ENCODE results near the gene PCGF6. TPM values are rescaled to one million over a fixed set of nuclear protein-coding genes. Genes with fewer than 3 reads are reported as not detected.
A peak's percentile ranks its signal among the peaks of the same experiment; 100 is the strongest.

PCGF6 gene, protein sequence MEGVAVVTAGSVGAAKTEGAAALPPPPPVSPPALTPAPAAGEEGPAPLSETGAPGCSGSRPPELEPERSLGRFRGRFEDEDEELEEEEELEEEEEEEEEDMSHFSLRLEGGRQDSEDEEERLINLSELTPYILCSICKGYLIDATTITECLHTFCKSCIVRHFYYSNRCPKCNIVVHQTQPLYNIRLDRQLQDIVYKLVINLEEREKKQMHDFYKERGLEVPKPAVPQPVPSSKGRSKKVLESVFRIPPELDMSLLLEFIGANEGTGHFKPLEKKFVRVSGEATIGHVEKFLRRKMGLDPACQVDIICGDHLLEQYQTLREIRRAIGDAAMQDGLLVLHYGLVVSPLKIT
- total RNA-seq: 10 to 100 TPM; 13.9 to 15.1 TPM

DNA sequence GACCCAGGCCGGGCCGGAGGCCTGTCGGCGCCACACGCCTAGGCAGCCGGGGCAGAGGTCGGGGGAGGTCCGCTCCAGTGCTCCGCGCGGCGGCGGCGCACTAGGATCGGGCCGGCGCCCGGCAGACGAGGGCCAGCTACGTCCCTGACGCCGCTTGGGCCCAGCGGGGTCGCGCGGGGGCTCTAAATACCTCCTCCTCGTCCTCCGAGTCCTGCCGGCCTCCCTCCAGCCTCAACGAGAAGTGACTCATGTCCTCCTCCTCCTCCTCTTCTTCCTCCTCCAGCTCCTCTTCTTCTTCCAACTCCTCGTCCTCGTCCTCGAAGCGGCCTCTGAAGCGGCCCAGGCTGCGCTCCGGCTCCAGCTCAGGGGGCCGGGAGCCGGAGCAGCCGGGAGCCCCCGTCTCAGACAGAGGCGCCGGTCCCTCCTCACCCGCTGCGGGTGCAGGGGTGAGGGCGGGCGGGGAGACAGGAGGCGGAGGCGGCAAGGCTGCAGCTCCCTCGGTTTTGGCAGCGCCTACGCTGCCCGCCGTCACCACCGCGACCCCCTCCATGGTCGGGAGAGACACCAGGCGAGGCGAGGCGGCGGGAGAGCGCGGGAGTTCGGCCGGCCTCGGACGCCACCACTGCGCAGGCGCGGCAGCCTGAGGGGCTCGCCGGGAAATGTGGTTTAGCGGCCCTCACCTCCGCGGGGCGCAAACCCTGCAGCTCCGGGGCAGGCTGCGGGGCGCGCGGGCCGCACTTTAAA is at the start of gene PCGF6:
Gene PCGF6, minus strand, starts transcription at position 624 of the 744 bp plus-strand sequence. Its CDS starts 74 bp downstream, at position 550.
- ChIA-PET CTCF (interaction anchor here (0.8 to 2.5 kb wide), 3 partner anchors 17 to 871 kb away, joined by 3 to 10 read pairs (median 4); partner anchors contain the start of gene ATP5MK), POLR2A (interaction anchor here (0.6 to 2.8 kb wide), 9 partner anchors 11 to 158 kb away, joined by 3 to 25 read pairs (median 4); partner anchors contain the start of genes ATP5MK, NT5C2, PDCD11 and TAF5)
- peak within 1 kb of the TSS; percentile 84 for H3K27ac Mint-ChIP-seq
- peaks cover 17% of the 10 kb centered on the region for H3K36me3 Mint-ChIP-seq (ENCODE audit: low read depth)
- peak; percentile 73 for DNase-seq
- H3K4me3 Mint-ChIP-seq: peak within 1 kb of the TSS; percentile 90
- no peaks in the 10 kb centered on the region for H3K27me3 Mint-ChIP-seq
- peaks cover 12% of the 10 kb centered on the region for H3K4me1 Mint-ChIP-seq
- H3K9me3 Mint-ChIP-seq: no peaks in the 10 kb centered on the region

DNA sequence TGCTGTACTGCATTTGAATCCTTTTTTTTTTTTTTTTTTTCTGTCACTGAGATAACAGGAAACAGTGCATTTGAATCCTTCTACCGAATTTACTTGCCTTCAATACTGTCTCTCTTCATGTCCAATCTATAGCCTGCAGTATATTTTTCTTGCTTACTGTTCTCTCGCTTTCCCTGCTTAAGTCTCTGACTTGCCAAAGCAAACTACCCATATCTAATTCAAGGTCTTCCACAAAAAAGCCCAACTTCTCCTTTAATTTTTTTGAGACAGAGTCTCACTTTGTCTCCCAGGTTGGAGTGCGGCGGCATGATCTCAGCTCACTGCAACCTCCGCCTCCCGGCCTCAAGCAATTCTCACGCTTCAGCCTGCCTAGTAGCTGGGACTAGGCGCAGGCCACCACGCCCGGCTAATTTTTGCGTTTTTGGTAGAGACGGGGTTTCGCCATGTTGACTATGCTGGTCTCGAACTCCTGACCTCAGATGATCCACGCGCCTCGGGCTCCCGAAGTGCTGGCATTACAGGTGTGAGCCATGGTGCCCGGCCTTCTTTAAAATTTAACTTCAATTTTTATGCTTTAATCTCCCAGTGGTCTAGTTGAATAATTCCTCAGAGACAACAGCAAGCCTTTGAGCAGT is 46.4 kb upstream of the PCGF6 start:
- peaks cover 54% of the 10 kb centered on the region for H3K4me1 Mint-ChIP-seq
- DNase-seq: no peak
- H3K4me3 Mint-ChIP-seq: peak overlapping the region; percentile 92
- H3K27ac Mint-ChIP-seq: peak overlapping the region; percentile 83
- ChIA-PET CTCF (interaction anchor here (1.1 to 2.1 kb wide), 5 partner anchors 17 to 88 kb away, joined by 3 to 9 read pairs (median 3); no protein-coding TSS in a partner anchor), POLR2A (interaction anchor here (0.6 to 3.6 kb wide), 9 partner anchors 8 to 264 kb away, joined by 3 to 37 read pairs (median 5); partner anchors contain the start of genes PCGF6 and TAF5)
- H3K9me3 Mint-ChIP-seq: no peaks in the 10 kb centered on the region
- H3K27me3 Mint-ChIP-seq: no peaks in the 10 kb centered on the region
- peaks cover 57% of the 10 kb centered on the region for H3K36me3 Mint-ChIP-seq (ENCODE audit: low read depth)

DNA sequence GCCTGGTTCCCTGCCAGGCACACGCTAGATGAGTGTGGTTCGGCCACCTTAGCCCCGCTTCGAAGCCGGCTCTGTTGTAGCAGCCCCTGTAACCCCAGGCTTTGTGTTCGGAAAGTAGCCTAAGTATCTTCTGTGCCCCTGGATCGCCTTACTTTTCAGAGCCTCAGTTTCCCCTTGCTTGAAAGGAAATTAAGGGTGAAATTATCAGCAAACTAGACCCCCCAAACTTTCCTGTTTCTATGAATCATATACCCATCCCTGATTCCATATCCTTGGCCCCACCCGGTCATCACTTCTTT is 45.8 kb upstream of the PCGF6 start:
- peak overlapping the region; percentile 92 for H3K4me3 Mint-ChIP-seq
- H3K36me3 Mint-ChIP-seq (ENCODE audit: low read depth): peaks cover 56% of the 10 kb centered on the region
- no peaks in the 10 kb centered on the region for H3K9me3 Mint-ChIP-seq

DNA sequence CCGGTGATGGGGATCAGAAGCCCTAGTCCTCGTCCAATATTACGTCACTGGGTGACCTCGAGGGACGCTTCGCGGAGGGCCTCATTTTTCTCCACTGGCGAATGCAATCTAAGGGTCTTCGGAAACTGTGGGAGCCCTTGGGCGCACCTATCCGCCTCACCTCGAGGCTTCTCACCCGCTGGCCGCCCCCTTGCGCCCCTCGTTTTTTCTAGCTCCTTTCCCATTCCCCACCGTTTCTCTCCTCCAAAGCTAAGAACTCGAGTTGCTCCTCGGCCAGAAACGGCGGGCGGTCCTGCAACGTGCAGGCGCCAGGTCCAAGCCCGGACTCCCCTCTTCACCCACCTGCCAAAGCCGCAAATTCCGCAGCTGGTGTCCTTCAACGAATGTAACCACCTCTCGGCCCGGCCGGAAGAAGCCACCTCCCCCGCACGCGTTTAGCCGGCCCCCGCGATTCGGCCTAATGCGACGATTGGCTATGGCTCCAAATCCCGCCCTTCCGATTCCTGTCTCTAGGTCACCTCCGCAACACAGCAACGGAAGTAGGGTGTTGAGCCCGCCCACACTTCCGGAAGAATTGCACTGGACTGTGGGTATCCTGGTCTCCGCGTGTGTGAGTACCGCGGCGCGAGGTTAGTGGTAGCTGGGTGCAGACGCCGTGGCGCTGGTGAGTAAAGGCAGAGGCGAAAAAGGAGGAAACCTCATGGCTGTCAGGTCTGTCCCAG is 45.3 kb upstream of the PCGF6 start, which contains the start of the genes ATP5MK and PDCD11:
Gene ATP5MK, minus strand, starts transcription at position 409 of the 722 bp plus-strand sequence. CDS start 4,018 bp downstream, outside the sequence.
Gene PDCD11, plus strand, starts transcription at position 560 of the 722 bp plus-strand sequence. CDS start 1,801 bp downstream, outside the sequence.
- peak within 1 kb of the TSS; percentile 83 for H3K27ac Mint-ChIP-seq
- H3K4me1 Mint-ChIP-seq: peaks cover 54% of the 10 kb centered on the region
- ChIA-PET CTCF (interaction anchor here (0.6 to 1.8 kb wide), 8 partner anchors 19 to 480 kb away, joined by 3 to 9 read pairs (median 4); partner anchors contain the start of genes PCGF6 and TAF5), POLR2A (interaction anchor here (0.6 to 3.6 kb wide), 13 partner anchors 9 to 265 kb away, joined by 3 to 37 read pairs (median 5); partner anchors contain the start of genes PCGF6 and TAF5)
- peaks cover 56% of the 10 kb centered on the region for H3K36me3 Mint-ChIP-seq (ENCODE audit: low read depth)
- H3K4me3 Mint-ChIP-seq: peak within 1 kb of the TSS; percentile 92
- no peaks in the 10 kb centered on the region for H3K27me3 Mint-ChIP-seq
- no peaks in the 10 kb centered on the region for H3K9me3 Mint-ChIP-seq
- peak; percentile 97 for DNase-seq

More for the DNA sequence above, 45.8 kb upstream of the PCGF6 start:
- ChIA-PET POLR2A (interaction anchor here (0.6 to 3.6 kb wide), 10 partner anchors 9 to 264 kb away, joined by 3 to 37 read pairs (median 4); partner anchors contain the start of genes PCGF6 and TAF5), CTCF (interaction anchor here (0.6 to 1.8 kb wide), 5 partner anchors 18 to 480 kb away, joined by 3 to 9 read pairs (median 3); partner anchors contain the start of gene TAF5)
- H3K4me1 Mint-ChIP-seq: peaks cover 54% of the 10 kb centered on the region
- H3K27ac Mint-ChIP-seq: peak overlapping the region; percentile 83
- no peaks in the 10 kb centered on the region for H3K27me3 Mint-ChIP-seq
- no peak for DNase-seq

DNA sequence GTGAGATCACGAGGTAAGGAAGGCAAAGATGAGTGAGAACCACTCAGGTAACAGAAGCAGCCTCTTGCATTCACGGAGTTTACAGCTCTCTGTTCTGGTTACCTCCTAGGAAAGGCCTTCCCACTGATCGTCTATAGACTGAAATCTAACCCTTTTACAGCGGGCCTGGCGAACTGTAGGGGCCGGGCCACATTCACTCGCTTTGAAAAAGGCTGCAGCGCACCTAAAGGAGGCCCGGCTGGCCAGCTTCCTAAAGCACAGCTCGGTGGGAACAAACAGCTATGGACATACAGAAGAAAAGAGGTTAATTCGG is 44.8 kb upstream of the PCGF6 start:
- H3K4me3 Mint-ChIP-seq: peak overlapping the region; percentile 92
- POLR2A ChIA-PET: interaction anchor here (1.1 to 3.6 kb wide), 12 partner anchors 10 to 265 kb away, joined by 3 to 37 read pairs (median 5); partner anchors contain the start of genes PCGF6 and TAF5
- DNase-seq: peak; percentile 25
- no peaks in the 10 kb centered on the region for H3K9me3 Mint-ChIP-seq
- peak overlapping the region; percentile 83 for H3K27ac Mint-ChIP-seq
- peaks cover 58% of the 10 kb centered on the region for H3K36me3 Mint-ChIP-seq (ENCODE audit: low read depth)
- CTCF ChIA-PET: interaction anchor here (0.8 to 1.8 kb wide), 7 partner anchors 19 to 479 kb away, joined by 3 to 9 read pairs (median 4); partner anchors contain the start of genes PCGF6 and TAF5
- peaks cover 54% of the 10 kb centered on the region for H3K4me1 Mint-ChIP-seq
- H3K27me3 Mint-ChIP-seq: no peaks in the 10 kb centered on the region

DNA sequence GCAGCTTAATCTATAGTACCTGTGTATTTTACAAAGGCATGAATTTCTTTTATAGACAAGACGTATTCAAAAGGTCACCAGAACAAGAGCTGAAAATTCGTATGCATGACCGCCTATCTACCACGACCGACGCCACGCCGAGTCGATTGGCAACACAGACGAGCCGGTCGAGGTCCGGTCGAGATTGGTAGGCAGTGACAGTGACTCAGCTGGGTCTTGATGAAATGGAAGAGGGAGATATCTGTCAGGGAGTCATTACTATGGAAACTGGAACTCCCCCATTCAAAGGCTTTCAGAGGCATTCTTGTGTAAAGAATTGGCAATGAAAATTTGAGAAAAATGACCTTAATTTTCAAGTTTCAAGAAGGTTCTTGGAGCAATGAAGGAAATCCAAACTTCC is 43.2 kb upstream of the PCGF6 start:
- Mint-ChIP-seq H3K9me3 (no peaks in the 10 kb centered on the region), H3K4me3 (no peak overlapping the region), H3K4me1 (peaks cover 48% of the 10 kb centered on the region), H3K27me3 (no peaks in the 10 kb centered on the region), H3K27ac (no peak overlapping the region), H3K36me3 (ENCODE audit: low read depth) (peaks cover 47% of the 10 kb centered on the region)
- POLR2A ChIA-PET: no interaction called here
- CTCF ChIA-PET: interaction anchor here (0.9 to 1.0 kb wide), 2 partner anchors 25 to 60 kb away, joined by 3 to 4 read pairs; no protein-coding TSS in a partner anchor
- DNase-seq: no peak

DNA sequence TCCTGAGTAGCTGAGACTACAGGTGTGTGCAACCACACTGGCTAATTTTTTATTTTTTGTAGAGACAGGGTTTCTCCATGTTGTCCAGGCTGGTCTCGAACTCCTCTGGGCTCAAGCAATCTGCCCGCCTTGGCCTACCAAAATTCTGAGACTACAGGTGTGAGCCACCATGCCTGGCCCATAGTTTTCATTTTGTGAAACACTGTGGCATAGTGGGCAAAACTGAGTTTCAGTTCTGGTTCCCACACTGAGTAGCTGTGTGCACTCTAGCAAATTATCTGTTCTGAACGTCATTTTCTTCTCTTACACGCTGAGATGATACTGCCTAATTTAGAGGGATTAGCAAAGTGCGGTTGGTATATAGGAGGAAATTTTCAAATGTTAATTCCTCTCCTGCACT is 31.8 kb upstream of the PCGF6 start:
- no peaks in the 10 kb centered on the region for H3K4me1 Mint-ChIP-seq
- DNase-seq: no peak
- ChIA-PET CTCF (interaction anchor here (1.1 kb wide), 1 partner anchor 14 kb away, joined by 3 read pairs; no protein-coding TSS in a partner anchor), POLR2A (interaction anchor here (0.7 to 1.9 kb wide), 2 partner anchors 13 to 14 kb away, joined by 5 read pairs; partner anchors contain the start of gene ATP5MK)
- no peak overlapping the region for H3K4me3 Mint-ChIP-seq
- H3K27me3 Mint-ChIP-seq: no peaks in the 10 kb centered on the region
- no peaks in the 10 kb centered on the region for H3K9me3 Mint-ChIP-seq
- peaks cover 59% of the 10 kb centered on the region for H3K36me3 Mint-ChIP-seq (ENCODE audit: low read depth)
- H3K27ac Mint-ChIP-seq: no peak overlapping the region

DNA sequence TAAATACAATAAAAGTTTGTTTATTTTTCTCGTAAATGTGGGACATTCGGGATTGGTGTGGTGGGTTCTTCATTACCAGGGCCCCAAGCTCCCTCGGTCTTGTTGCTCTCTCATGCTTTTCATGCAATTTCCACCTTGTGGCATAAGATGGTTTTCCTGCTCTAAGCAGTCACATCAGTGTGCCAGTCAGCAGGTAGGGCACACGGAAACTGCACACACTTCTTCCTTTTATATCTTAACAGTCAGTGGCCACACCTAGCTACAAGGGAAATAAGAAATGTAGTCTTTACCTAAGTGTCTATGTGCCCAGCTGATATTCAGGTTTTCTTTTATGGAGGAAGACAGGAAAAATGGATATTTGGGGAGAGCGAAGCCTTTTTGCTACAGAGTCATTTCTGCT is 23.3 kb upstream of the PCGF6 start:
- POLR2A ChIA-PET: no interaction called here
- no peaks in the 10 kb centered on the region for H3K27me3 Mint-ChIP-seq
- DNase-seq: no peak
- CTCF ChIA-PET: interaction anchor here (0.7 to 1.0 kb wide), 2 partner anchors 43 to 454 kb away, joined by 4 read pairs; no protein-coding TSS in a partner anchor
- H3K9me3 Mint-ChIP-seq: no peaks in the 10 kb centered on the region
- peaks cover 31% of the 10 kb centered on the region for H3K4me1 Mint-ChIP-seq
- H3K27ac Mint-ChIP-seq: no peak overlapping the region
- H3K36me3 Mint-ChIP-seq (ENCODE audit: low read depth): peaks cover 44% of the 10 kb centered on the region
- H3K4me3 Mint-ChIP-seq: no peak overlapping the region

DNA sequence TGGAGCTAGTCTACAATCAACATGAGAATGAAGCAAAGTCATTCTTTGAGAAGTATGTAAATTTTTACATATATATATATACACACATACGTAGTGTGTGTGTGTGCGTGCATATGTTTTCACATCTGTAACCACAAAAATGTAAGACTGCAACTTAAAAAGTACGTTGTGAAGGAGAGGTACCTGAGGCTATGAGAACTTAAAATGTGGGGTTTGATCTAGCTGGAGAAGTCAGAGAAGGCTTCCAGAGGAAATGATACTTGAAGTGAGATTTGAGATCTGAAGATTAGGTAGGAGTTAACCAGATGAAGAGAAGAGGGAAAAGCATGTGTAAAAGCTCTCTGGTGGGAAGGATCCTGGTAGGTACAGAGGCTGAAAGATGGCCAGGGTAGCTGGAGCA is 22.6 kb upstream of the PCGF6 start:
- H3K4me3 Mint-ChIP-seq: no peak overlapping the region
- DNase-seq: no peak
- H3K27ac Mint-ChIP-seq: peak overlapping the region; percentile 42
- no peaks in the 10 kb centered on the region for H3K9me3 Mint-ChIP-seq
- CTCF ChIA-PET: no interaction called here
- peaks cover 33% of the 10 kb centered on the region for H3K4me1 Mint-ChIP-seq
- no peaks in the 10 kb centered on the region for H3K27me3 Mint-ChIP-seq
- H3K36me3 Mint-ChIP-seq (ENCODE audit: low read depth): peaks cover 42% of the 10 kb centered on the region
- POLR2A ChIA-PET: interaction anchor here (0.6 kb wide), 1 partner anchor 23 kb away, joined by 4 read pairs; the partner anchor contains the start of gene PCGF6

DNA sequence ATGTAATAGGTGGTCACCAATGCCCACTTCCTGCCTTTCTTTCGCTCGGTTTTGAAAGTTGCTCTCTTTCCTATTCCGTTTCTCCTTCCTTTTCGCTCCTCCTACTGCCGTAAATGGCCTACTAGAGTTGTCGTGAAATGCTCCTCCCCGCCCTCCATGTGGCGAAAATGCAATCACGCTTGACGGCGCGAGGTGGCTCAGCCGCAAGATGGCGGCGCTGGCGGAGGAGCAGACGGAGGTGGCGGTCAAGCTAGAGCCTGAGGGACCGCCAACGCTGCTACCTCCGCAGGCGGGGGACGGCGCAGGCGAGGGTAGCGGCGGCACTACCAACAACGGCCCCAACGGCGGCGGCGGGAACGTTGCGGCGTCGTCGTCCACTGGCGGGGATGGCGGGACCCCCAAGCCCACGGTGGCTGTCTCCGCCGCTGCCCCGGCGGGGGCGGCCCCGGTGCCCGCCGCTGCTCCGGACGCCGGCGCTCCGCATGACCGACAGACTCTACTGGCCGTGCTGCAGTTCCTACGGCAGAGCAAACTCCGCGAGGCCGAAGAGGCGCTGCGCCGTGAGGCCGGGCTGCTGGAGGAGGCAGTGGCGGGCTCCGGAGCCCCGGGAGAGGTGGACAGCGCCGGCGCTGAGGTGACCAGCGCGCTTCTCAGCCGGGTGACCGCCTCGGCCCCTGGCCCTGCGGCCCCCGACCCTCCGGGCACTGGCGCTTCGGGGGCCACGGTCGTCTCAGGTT is 17.0 kb upstream of the PCGF6 start, which contains the start of gene TAF5:
Gene TAF5, plus strand, starts transcription at position 195 of the 737 bp plus-strand sequence. Its CDS starts 14 bp downstream, at position 209.
- peak within 1 kb of the TSS; percentile 87 for H3K4me3 Mint-ChIP-seq
- peaks cover 24% of the 10 kb centered on the region for H3K4me1 Mint-ChIP-seq
- peak within 1 kb of the TSS; percentile 91 for H3K27ac Mint-ChIP-seq
- H3K27me3 Mint-ChIP-seq: no peaks in the 10 kb centered on the region
- H3K9me3 Mint-ChIP-seq: no peaks in the 10 kb centered on the region
- POLR2A ChIA-PET: interaction anchor here (1.0 to 3.7 kb wide), 14 partner anchors 8 to 724 kb away, joined by 3 to 37 read pairs (median 6); partner anchors contain the start of genes ATP5MK, CALHM2, NT5C2 and PCGF6
- DNase-seq: peak; percentile 93
- CTCF ChIA-PET: interaction anchor here (0.8 to 2.0 kb wide), 5 partner anchors 14 to 108 kb away, joined by 3 to 9 read pairs (median 4); partner anchors contain the start of genes ATP5MK and PDCD11
- peaks cover 9% of the 10 kb centered on the region for H3K36me3 Mint-ChIP-seq (ENCODE audit: low read depth)
